8988T (cell line): Measurements from ENCODE around the gene IGF1.

Experiments used
- DNase-seq: peaks from one replicate; pipeline ENCODE4 v3.0.0; 2011

Gene IGF1

GRCh38 chr12:102425109-102426039 lies 55.0 kb downstream of the IGF1 start:
- no peak for DNase-seq

- DNase-seq: no peak
Observed at GRCh38 chr12:102423462-102423861, 56.9 kb downstream of the IGF1 start.

GRCh38 chr12:102421802-102422583 lies 58.4 kb downstream of the IGF1 start:
- no peak for DNase-seq

GRCh38 chr12:102419094-102419764 lies 61.1 kb downstream of the IGF1 start:
- no peak for DNase-seq

- no peak for DNase-seq
Observed at GRCh38 chr12:102417055-102417454, 63.3 kb downstream of the IGF1 start.

- no peak for DNase-seq
Observed at GRCh38 chr12:102415515-102415914, 64.8 kb downstream of the IGF1 start.

- DNase-seq: no peak
Observed at GRCh38 chr12:102413396-102413795, 67.0 kb downstream of the IGF1 start.

GRCh38 chr12:102410511-102410910 lies 69.9 kb downstream of the IGF1 start:
- DNase-seq: no peak

- DNase-seq: no peak
Observed at GRCh38 chr12:102408487-102409297, 71.7 kb downstream of the IGF1 start.

- no peak for DNase-seq
Observed at GRCh38 chr12:102407776-102408486, 72.4 kb downstream of the IGF1 start.

- DNase-seq: no peak
Observed at GRCh38 chr12:102406033-102406584, 74.3 kb downstream of the IGF1 start.

- DNase-seq: no peak
Observed at GRCh38 chr12:102401087-102401486, 79.3 kb downstream of the IGF1 start.

GRCh38 chr12:102399653-102400052 lies 80.7 kb downstream of the IGF1 start:
- DNase-seq: no peak

- DNase-seq: no peak
Observed at GRCh38 chr12:102396276-102396675, 84.1 kb downstream of the IGF1 start.

GRCh38 chr12:102394200-102394599 lies 86.2 kb downstream of the IGF1 start:
- DNase-seq: no peak

- DNase-seq: no peak
Observed at GRCh38 chr12:102390068-102390467, 90.3 kb downstream of the IGF1 start.

- DNase-seq: no peak
Observed at GRCh38 chr12:102388469-102388868, 91.9 kb downstream of the IGF1 start.

GRCh38 chr12:102385343-102385742 lies 95.0 kb downstream of the IGF1 start:
- DNase-seq: no peak

- no peak for DNase-seq
Observed at GRCh38 chr12:102379346-102380162, 100.8 kb downstream of the IGF1 start.

- no peak for DNase-seq
Observed at GRCh38 chr12:102376781-102377180, 103.6 kb downstream of the IGF1 start.
